Caco-2 (cell line): ENCODE measurements around the gene KCNH8. TPM values are rescaled to one million over a fixed set of nuclear protein-coding genes. Genes with fewer than 3 reads are reported as not detected.

Experiments used
- BruUV-seq: library from RNA; stranded (reverse); fragments of 400-500 nt; replicated peaks from 2 replicates; lab custom pipeline; 2021; lab: Mats Ljungman, UMichigan
- CTCF ChIA-PET: fragments of 300-600 bp; sonication (Branson Sonifier 250); formaldehyde crosslinking; loops from one replicate; lab custom pipeline; 2022; ENCODE audit warnings: antibody characterized with exemption; lab: Charles Lee
- POLR2A ChIA-PET: fragments of 300-600 bp; sonication (Branson Sonifier 250); formaldehyde crosslinking; loops from one replicate; lab custom pipeline; 2022; ENCODE audit warnings: antibody characterized with exemption; lab: Charles Lee
- DNase-seq, 2 experiments: peaks; one replicate each; pipeline versions ENCODE4 v3.0.0 to v3.0.0-alpha.2; 2020 to 2022
- H3K27me3 ChIP-seq: replicated peaks from 2 replicates; pipeline ENCODE4 v1.6.0; 2011; ENCODE audit warnings: low read length; ENCODE audit not compliant: control insufficient read depth, insufficient read depth
- H3K36me3 ChIP-seq: 2 replicates; pipeline ENCODE4 v1.5.1; 2011; ENCODE audit warnings: low read length; ENCODE audit not compliant: control insufficient read depth, insufficient read depth
- H3K4me1 ChIP-seq: fragments of 250-450 bp; sonication (Bioruptor Pico); 2 replicates; pipeline ENCODE4 v1.5.1; 2020; ENCODE audit warnings: mild to moderate bottlenecking
- H3K4me3 ChIP-seq: 2 replicates; pipeline ENCODE4 v1.5.1; 2011; ENCODE audit warnings: low read depth, mild to moderate bottlenecking, control low read depth, low read length
- H3K9me3 ChIP-seq: fragments of 250-450 bp; sonication (Bioruptor Pico); 2 replicates; pipeline ENCODE4 v1.5.1; 2020; ENCODE audit warnings: mild to moderate bottlenecking, moderate library complexity
- H3K27ac Mint-ChIP-seq: one replicate; pipeline ENCODE4 v1.8.0; 2022; ENCODE audit warnings: mixed read lengths; ENCODE audit not compliant: unreplicated experiment
- H3K27me3 Mint-ChIP-seq: one replicate; pipeline ENCODE4 v1.8.0; 2022; ENCODE audit warnings: mixed read lengths; ENCODE audit not compliant: insufficient read depth, unreplicated experiment
- H3K36me3 Mint-ChIP-seq: one replicate; pipeline ENCODE4 v1.8.0; 2022; ENCODE audit warnings: mild to moderate bottlenecking, mixed read lengths; ENCODE audit not compliant: insufficient read depth, unreplicated experiment
- H3K4me1 Mint-ChIP-seq: one replicate; pipeline ENCODE4 v1.8.0; 2022; ENCODE audit warnings: low read depth, mixed read lengths; ENCODE audit not compliant: unreplicated experiment
- H3K4me3 Mint-ChIP-seq: one replicate; pipeline ENCODE4 v1.8.0; 2022; ENCODE audit warnings: mild to moderate bottlenecking, moderate library complexity, mixed read lengths; ENCODE audit not compliant: unreplicated experiment
- H3K9me3 Mint-ChIP-seq: one replicate; pipeline ENCODE4 v1.8.0; 2022; ENCODE audit warnings: mixed read lengths; ENCODE audit not compliant: unreplicated experiment
- CTCF ChIP-seq, 2 experiments: fragments of 200-600 bp in 1 of 2; IDR thresholded peaks; 1 replicate in 1 of 2; 2 replicates in 1 of 2; pipeline versions ENCODE4 v1.5.1 to v1.8.0; 2011 to 2022; ENCODE audit warnings: antibody characterized with exemption in 1 of 2, control low read depth in 1 of 2, inconsistent platforms in 1 of 2, low read depth in 1 of 2, low read length in 1 of 2, mild to moderate bottlenecking in 1 of 2, moderate library complexity in 1 of 2; ENCODE audit not compliant: insufficient read depth in 1 of 2, severe bottlenecking in 1 of 2, unreplicated experiment in 1 of 2
- intact Hi-C: fragments of 100-400 bp; cut with micrococcal nuclease; formaldehyde crosslinking; loops from one replicate; pipeline ENCODE4 v1.10.0; 2022; ENCODE audit not compliant: unreplicated experiment
- total RNA-seq: library from RNA; stranded (reverse); gene quantifications from 2 replicates; pipeline ENCODE4 v1.2.3, GENCODE V29; 2022

KCNH8 gene
- total RNA-seq, 1 experiment from 2014 or later: 0.07 TPM

DNA sequence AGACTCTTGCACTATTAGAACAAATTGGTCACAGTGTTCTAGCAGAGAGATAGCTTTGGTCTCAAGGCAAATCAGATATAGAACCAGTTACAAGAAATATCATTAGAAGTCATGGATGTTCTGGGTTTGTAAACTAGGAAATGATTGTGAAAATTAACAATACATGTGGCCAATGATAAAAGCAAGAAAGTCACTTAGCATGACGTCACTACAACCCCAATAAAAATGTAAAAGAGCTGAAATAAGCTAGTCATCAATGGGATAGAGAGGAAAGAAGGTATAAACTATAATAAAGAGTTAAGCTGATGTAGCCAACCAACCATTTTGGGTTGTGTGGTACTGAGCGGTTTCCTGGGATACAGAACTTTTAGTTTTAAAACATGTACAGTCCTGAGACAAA lies 32.1 kb upstream of the KCNH8 start:
- H3K36me3 Mint-ChIP-seq: no peaks in the 10 kb centered on the region
- no peaks in the 10 kb centered on the region for H3K27me3 ChIP-seq
- no peak overlapping the region for H3K4me3 Mint-ChIP-seq
- intact Hi-C loops: no loop called here
- CTCF ChIA-PET: no interaction called here
- H3K27me3 Mint-ChIP-seq: peaks cover 6% of the 10 kb centered on the region
- TF ChIP-seq CTCF (IDR thresholded peaks at IDR 0.05; ENCODE audit: insufficient read depth in 1 of 2, low read depth in 1 of 2, low read length in 1 of 2, severe bottlenecking in 1 of 2, unreplicated experiment in 1 of 2): no peak
- no peaks in the 10 kb centered on the region for H3K4me1 Mint-ChIP-seq
- BruUV-seq: no TSS peak
- H3K4me3 ChIP-seq: no peak overlapping the region
- POLR2A ChIA-PET: interaction anchor here (0.6 kb wide), 1 partner anchor 217 kb away, joined by 3 read pairs; no protein-coding TSS in a partner anchor
- H3K4me1 ChIP-seq: no peaks in the 10 kb centered on the region
- H3K27ac Mint-ChIP-seq: no peak overlapping the region
- H3K9me3 ChIP-seq: no peaks in the 10 kb centered on the region
- no peak for DNase-seq
- no peaks in the 10 kb centered on the region for H3K9me3 Mint-ChIP-seq
- H3K36me3 ChIP-seq: no peaks in the 10 kb centered on the region

DNA sequence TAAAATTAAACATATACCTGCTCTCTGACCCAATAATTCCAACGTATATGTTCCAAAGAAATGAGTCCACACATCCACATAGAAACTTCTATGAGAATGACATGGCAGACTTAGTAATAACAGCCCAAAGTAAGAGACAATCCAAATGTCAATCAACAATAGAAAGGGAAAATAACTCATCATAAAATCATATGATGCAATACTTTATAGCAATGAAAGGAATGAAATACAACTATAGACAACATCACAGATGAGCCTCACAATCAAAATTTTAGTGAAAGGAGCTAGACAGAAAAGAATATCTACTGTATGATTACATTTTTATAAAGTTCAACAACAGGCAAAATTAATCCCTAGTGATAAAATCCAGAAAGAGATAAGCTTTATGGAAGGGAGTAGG lies 23.6 kb upstream of the KCNH8 start:
- H3K4me1 Mint-ChIP-seq: no peaks in the 10 kb centered on the region
- DNase-seq: no peak
- no TSS peak for BruUV-seq
- POLR2A ChIA-PET: no interaction called here
- Histone ChIP-seq H3K27me3 (no peaks in the 10 kb centered on the region), H3K36me3 (no peaks in the 10 kb centered on the region), H3K9me3 (no peaks in the 10 kb centered on the region), H3K4me3 (no peak overlapping the region), H3K4me1 (peaks cover 11% of the 10 kb centered on the region)
- peaks cover 5% of the 10 kb centered on the region for H3K27me3 Mint-ChIP-seq
- H3K4me3 Mint-ChIP-seq: no peak overlapping the region
- no peak for TF ChIP-seq CTCF (IDR thresholded peaks at IDR 0.05; ENCODE audit: insufficient read depth in 1 of 2, low read depth in 1 of 2, low read length in 1 of 2, severe bottlenecking in 1 of 2, unreplicated experiment in 1 of 2)
- H3K9me3 Mint-ChIP-seq: no peaks in the 10 kb centered on the region
- CTCF ChIA-PET: no interaction called here
- intact Hi-C loops: no loop called here
- no peaks in the 10 kb centered on the region for H3K36me3 Mint-ChIP-seq
- H3K27ac Mint-ChIP-seq: no peak overlapping the region

- POLR2A ChIA-PET: no interaction called here
- H3K27me3 Mint-ChIP-seq: peaks cover 6% of the 10 kb centered on the region
- intact Hi-C loops: no loop called here
These were observed 8.4 kb upstream of the KCNH8 start for GRCh38 chr3:19139863-19140262.

More at GRCh38 chr3:19139863-19140262, 8.4 kb upstream of the KCNH8 start:
- Histone ChIP-seq H3K36me3 (no peaks in the 10 kb centered on the region), H3K9me3 (no peaks in the 10 kb centered on the region), H3K27me3 (no peaks in the 10 kb centered on the region), H3K4me1 (no peaks in the 10 kb centered on the region), H3K4me3 (no peak overlapping the region)
- Mint-ChIP-seq H3K9me3 (no peaks in the 10 kb centered on the region), H3K4me3 (no peak overlapping the region), H3K36me3 (no peaks in the 10 kb centered on the region), H3K27ac (no peak overlapping the region), H3K4me1 (no peaks in the 10 kb centered on the region)
- no peak for TF ChIP-seq CTCF (IDR thresholded peaks at IDR 0.05; ENCODE audit: insufficient read depth in 1 of 2, low read depth in 1 of 2, low read length in 1 of 2, severe bottlenecking in 1 of 2, unreplicated experiment in 1 of 2)
- CTCF ChIA-PET: no interaction called here
- DNase-seq: no peak
- no TSS peak for BruUV-seq
